HG03469 (cell line): ENCODE data around the gene KIF26B.

Source experiments
- ATAC-seq: cut with Tn5 transposase; IDR thresholded peaks from one replicate; pipeline ENCODE4 v1.9.1; 2021; ENCODE audit warnings: mild to moderate bottlenecking, moderate library complexity, moderate number of reproducible peaks; ENCODE audit not compliant: unreplicated experiment

The KIF26B gene

DNA sequence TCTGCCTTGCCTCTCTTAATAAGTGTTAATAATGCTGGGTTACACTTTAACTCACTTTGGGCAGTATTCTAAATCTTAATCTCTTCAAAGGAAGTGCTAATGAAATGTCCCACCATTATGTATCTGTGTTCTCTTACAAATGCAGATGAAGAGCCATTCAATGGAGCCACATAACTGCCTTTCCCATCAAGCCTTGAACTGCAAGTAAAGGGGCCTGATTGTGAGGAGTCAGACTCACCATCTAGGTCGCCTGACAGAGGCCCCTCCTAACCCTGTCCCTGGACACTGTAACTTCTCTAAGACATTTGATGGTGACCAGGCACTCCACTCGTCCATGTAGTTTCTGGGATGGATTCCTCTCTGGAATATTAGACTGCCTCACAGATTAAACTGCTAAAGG is 329.4 kb downstream of the KIF26B start:
- ATAC-seq, result no peak

GRCh38 chr1:245485996-245486395 is 331.2 kb downstream of the KIF26B start:
- no peak for ATAC-seq

GRCh38 chr1:245486775-245487470 is 332.1 kb downstream of the KIF26B start:
- ATAC-seq, result no peak

GRCh38 chr1:245488346-245489129 is 333.8 kb downstream of the KIF26B start:
- ATAC-seq, result no peak

DNA sequence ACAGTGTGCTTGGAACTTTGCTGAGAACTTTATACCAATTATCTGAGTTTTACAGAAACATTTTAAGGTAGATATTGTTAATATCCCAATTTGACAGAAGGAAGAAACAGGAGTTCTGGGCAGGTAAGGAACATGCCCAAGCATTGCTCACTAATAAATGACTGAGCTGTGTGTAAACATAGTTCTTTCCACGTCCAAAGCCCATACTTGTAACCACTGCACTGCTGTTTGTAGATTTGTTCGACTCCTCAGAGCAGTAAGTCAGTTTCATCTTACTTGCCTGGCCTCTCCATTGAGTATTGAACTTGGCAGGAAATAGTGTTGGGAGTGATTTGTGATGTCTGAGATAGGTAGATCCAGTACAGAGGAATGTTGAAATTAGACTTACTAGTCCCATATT is 335.1 kb downstream of the KIF26B start:
- ATAC-seq, result no peak

DNA sequence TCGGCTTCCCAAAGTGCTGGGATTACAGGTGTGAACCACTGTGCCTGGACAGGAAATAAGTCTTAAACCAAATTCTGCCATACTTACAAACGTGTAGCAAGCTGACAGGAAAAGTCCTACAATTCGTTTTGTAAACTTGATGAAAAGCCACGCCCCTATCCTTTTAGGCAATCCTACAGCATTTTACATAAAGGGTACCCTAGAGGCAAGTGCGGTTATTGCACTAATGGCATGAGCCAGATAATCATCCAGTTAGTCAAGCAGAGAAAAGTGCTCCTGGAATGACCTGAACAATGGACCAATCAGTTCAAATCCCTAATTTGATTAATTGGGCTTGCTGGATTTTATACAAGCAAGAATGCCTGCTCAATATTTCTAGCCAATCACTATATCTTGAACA is 338.2 kb downstream of the KIF26B start:
- no peak for ATAC-seq

- no peak for ATAC-seq
Observed at GRCh38 chr1:245495681-245496080, 340.9 kb downstream of the KIF26B start.

DNA sequence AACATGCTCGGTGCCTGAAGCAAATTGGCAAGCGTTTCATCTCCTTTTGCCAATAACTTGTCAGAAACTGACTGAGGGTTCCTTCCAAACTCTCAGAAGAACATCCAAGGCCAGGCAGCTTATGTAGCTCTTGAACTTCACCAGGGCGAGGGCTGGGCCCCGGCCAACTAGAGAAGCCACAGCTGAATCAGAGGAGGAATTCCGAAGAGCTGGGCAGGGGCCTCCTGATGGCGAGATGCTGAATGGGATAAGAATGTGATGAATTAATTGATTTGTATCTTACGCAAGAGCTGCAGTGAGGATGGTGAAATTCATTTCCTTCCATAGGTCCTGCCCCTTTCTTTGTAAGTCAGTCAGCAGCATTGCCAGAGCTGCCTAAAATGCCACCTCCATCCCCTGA is 345.8 kb downstream of the KIF26B start:
- ATAC-seq, result no peak

DNA sequence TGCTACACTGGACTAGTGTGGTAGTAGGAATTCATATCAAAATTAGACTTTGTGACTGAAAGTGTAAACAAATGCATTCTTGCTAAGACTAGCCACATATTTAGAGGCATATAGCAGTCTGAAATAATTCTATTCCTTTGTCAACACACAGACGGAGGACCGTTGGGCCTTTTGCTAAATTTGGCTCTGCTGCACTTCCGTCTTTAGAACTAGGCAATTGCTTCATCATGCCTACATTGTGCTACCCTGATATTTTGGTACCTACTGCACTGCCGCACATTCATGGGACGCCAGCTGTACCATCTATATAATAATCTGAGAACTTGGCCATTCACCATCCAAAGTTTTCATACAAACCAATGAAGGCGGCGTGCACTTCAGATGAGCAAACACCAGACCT is 346.8 kb downstream of the KIF26B start:
- ATAC-seq, result no peak

DNA sequence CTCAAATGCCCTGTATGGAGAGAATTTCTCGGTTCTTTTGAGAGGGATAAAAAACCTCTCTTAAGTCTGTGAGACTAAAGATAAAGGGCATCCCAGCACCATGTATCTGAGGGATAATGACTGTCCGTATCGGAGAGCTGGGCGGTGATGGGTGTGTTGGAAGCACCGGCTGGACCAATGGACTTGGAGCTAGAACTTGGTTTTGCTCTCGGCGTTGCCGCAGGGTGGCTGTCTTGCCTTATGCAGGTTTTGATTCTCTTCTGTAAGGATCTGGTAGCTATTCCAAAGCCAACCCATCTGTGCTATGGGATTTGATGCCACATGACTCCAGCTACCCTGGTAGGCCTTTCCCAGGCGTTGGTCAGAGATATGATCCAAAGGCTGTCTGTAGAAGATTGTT is 348.8 kb downstream of the KIF26B start:
- no peak for ATAC-seq

DNA sequence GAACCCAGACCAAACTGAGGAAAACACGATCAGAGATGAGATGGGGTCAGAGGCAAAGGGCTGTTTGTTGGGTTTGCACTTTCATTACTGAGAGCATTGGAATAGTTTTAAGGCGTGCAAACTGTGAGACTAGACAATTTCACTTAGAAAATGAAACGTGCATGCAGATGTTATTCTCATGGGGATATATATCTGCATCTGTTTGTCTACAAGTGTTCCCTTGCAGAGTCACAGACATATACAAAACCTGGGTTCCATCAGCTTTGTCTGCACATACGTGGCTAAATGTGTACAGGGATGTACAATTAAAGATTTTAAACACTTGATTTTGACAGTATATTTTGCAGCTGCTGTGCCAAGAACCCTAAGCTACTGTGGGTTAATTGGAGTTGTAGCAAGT is 355.4 kb downstream of the KIF26B start:
- ATAC-seq, result no peak

DNA sequence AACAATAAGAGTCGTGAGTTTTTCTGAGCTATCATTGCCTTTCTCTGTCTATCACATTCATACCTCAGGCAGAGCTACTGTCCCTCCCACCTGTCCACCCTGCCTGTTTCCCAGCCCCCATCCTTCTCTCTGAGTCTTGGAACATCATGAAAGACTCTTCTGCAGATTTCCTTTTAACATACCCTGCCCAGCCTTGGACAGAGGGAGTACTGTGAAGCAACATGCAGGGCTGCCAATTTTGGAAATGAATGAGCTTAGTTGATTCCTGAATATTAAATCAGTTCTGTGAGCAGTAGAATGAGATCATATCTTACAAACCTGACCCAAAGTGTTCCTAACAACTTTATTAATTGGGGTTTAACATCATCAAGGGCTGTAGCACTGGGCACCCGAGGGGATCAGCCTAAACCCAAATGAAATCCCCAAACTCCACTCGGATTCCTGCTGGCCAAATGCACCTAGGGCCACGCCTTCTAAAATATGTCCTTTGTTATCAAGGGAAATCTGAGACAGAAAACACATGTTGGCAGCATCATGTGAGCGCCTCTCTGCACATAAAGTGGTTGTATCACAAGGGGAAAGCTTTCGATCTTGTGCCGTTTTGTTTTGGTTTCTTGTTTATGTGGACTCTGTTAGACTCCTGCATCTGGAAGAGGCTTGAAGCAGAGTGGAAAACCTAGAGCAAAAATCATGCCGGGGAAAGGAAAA is 357.6 kb downstream of the KIF26B start:
- ATAC-seq, result no peak

DNA sequence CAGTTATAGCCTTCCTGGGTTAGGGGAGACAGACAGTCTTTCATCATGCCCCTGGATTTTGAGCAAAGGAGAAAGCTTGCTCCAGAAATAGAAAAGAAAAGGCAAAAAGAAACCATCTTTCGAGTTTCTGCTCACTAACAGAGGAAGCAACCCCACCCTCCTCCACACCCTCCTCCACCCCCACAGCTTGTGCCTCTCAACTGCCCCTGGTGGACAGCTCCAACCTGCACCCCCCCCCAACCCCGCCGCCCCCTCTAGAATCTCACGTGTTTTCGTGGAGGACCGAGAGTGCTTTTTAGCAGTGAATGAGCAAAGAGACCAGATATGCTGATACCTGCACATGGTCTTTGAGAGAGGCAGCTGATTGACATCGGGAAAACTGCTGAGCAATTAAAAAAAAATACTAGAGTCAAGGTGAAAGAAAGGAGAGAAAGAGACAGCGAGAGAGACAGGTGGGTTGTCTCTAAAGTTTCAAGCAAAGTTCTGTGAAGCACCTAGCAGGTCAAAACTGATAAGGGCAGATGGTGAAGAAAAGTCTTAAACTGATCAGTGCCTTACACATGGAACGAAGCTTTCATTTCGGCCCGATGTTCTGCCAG is 358.3 kb downstream of the KIF26B start:
- no peak for ATAC-seq

- no peak for ATAC-seq
Observed at GRCh38 chr1:245516284-245516759, 361.5 kb downstream of the KIF26B start.

- ATAC-seq, result no peak
Observed at GRCh38 chr1:245520611-245521010, 365.8 kb downstream of the KIF26B start.

DNA sequence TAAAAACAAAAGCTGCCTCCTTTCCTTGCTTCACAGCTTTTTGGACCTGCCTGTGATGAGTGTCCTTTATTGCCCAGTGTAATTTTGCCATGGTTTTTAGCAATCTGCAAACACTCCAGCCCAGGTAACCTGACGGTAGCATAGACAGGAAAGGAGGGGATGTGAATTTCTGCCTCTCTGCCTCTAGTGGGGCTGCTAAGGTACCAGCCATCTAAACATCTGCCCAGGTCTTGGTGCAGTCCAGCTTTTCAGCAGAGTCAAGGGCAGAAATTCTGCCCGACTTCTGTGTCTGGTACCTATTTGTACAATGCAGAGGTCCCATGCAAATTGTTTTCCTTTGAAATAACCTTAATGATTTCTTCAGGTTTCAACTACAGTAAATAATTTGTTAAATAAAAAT is 371.4 kb downstream of the KIF26B start:
- ATAC-seq, result no peak

DNA sequence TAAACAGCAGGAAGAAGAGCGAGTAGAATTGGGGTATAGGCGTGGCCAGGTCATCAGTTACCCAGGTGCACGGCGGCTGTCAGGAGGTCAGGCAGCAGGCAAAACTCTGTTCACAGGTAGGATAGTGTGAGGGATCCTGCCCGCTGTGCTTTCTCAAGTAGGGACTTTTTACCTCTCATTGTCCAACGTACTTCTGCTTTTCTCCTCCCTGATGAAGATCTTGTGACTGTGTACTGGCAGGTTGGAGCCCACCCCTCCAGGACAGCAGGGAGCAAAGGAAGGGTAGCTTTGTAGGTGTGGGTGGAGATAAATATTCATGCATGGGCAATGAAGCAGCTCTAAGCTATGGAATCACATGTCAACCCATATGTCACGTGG is 373.5 kb downstream of the KIF26B start:
- ATAC-seq, result no peak

DNA sequence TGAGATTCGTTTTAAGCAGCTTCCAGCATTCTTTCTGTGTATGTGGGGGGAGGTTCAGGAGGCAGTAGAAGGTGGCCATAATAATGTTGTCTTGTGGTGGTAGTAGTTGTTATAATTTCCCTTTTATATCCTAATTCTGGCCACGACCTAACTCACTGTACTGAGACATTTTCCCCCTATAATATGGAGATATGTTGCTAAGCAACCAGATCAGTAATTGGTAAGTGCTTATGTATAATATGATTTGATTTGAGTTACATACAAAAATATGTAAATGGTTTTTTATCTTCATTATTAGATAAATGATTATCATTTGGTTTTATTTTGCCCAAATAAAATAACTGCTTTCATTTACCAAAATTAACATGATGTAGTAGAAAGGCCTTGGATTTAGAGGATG is 376.2 kb downstream of the KIF26B start:
- no peak for ATAC-seq

DNA sequence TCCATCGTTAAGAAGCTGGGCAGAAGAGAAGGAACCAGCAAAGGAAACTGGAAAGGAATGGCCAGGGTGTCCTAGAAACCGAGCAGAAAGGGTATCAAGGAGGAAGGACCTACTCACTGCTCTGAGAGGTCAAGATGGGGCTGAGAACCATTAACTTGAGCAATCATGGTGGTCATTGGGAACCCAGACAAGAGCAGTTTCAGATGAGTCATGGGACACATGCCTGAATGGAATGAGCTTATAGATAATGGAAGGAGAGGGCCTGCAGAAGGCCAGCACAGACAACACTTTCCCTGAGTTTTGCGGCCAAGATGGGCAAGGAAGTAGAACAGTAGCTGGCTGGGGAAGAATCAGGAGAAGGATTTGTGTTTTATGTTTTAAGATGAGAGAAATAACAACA is 383.2 kb downstream of the KIF26B start:
- ATAC-seq, result no peak

DNA sequence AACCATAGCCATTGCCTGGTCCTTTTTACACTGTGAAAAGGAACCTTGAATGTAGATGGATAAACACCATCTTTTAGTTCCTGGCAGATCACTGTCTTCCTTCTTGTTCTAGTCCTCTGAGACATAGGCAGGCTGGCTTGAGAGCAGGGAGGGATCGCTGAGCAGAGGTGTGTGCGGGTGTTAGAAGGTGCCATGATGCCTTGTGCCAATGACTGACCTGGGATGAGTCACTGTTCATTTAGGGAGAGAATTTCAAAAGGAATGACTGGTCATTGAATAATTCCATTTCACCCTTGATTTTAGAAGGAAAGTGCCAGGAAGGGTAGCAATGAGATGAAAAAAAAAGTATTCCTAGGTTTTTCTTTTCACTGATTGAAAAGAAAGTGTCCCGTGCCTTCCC is 383.9 kb downstream of the KIF26B start:
- no peak for ATAC-seq

DNA sequence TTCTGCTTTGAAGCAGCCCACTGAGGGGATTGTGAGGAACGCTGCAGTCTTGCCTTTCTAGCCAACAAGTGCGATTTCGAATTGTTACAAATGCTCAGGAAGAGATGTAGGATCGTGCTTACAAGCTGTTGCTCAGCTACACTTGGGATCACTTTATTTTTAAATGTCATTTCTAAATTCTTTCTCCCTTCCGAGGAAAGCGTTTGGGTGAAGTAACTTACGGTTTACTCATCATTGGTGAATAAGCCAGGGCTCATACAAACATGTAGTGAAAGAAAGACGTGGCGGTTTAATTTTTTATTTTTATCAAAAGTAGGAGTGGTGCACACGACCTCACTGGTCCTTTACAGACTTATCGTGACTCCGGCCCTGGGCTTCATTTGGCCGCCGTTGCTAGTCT is 386.6 kb downstream of the KIF26B start:
- no peak for ATAC-seq
